HepG2 (cell line): ENCODE measurements around the gene PPIA. TPM values are rescaled to one million over a fixed set of nuclear protein-coding genes. Genes with fewer than 3 reads are reported as not detected.

Source experiments
- ATAC-seq: fragments of 200-7000 bp; cut with Tn5 transposase; 3 replicates; pipeline ENCODE4 v1.9.1; 2020; ENCODE audit warnings: mild to moderate bottlenecking, moderate library complexity
- BruUV-seq: library from RNA; stranded (reverse); fragments of 400-500 nt; replicated peaks from 2 replicates; lab custom pipeline; 2021; lab: Mats Ljungman, UMichigan
- CTCF ChIA-PET: fragments of 300-600 bp; formaldehyde crosslinking; extraction: SDS; loops from one replicate; lab custom pipeline; 2021; ENCODE audit warnings: low total read pairs, inconsistent platforms, low intra/inter-chr PET ratio; lab: Yijun Ruan, JAX
- POLR2A ChIA-PET: fragments of 350-600 bp; sonication (Branson Sonifier 250); formaldehyde crosslinking; loops from one replicate; lab custom pipeline; 2020; ENCODE audit warnings: antibody characterized with exemption, inconsistent platforms; lab: Yijun Ruan, JAX
- DNase-seq: peaks from one replicate; pipeline ENCODE4 v3.0.0-alpha.2; 2015; ENCODE audit warnings: low spot score
- FAIRE-seq: peaks from 3 replicates; lab custom pipeline; 2011; peaks lifted over from hg19 to GRCh38; lab: Jason Lieb, UNC
- H2AFZ ChIP-seq: one replicate; pipeline ENCODE4 v1.6.1; 2011; ENCODE audit warnings: low read length, inconsistent platforms
- H3K27ac ChIP-seq: fragments of 300-600 bp; 3 replicates; pipeline ENCODE4 v1.8.0; 2011; ENCODE audit warnings: mixed run types, mild to moderate bottlenecking, mixed read lengths, low read length, inconsistent platforms; ENCODE audit not compliant: insufficient read depth; ENCODE audit errors: extremely low read length
- H3K27me3 ChIP-seq, 2 experiments: fragments of 200-600 bp in 1 of 2; 2 replicates in 1 of 2; 3 replicates in 1 of 2; pipeline versions ENCODE4 v1.6.0 to v1.8.0; 2011; ENCODE audit warnings: low read length in 2 of 2, mild to moderate bottlenecking in 2 of 2, moderate library complexity in 2 of 2, inconsistent platforms in 1 of 2; ENCODE audit not compliant: insufficient read depth in 2 of 2, control insufficient read depth in 1 of 2
- H3K36me3 ChIP-seq, 2 experiments: fragments of 200-600 bp in 1 of 2; replicated peaks in 1 of 2; 2 replicates in 1 of 2; 3 replicates in 1 of 2; pipeline versions ENCODE4 v1.5.1 to v1.8.0; 2011; ENCODE audit warnings: low read length in 2 of 2, inconsistent platforms in 1 of 2; ENCODE audit not compliant: insufficient read depth in 2 of 2, control insufficient read depth in 1 of 2
- H3K4me1 ChIP-seq: 2 replicates; pipeline ENCODE4 v1.5.1; 2012; ENCODE audit warnings: low read length, inconsistent platforms; ENCODE audit not compliant: insufficient read depth
- H3K4me2 ChIP-seq: 2 replicates; pipeline ENCODE4 v1.6.0; 2011; ENCODE audit warnings: low read depth, low read length, inconsistent platforms
- H3K4me3 ChIP-seq, 3 experiments: fragments of 200-600 bp in 1 of 3; sonication (generic), shearing (Covaris generic) in 1 of 3; replicated peaks in 1 of 3; 2 replicates each; pipeline ENCODE4 v1.5.1; 2011 to 2016; ENCODE audit warnings: low read length in 3 of 3, inconsistent platforms in 2 of 3, low read depth in 2 of 3, mild to moderate bottlenecking in 2 of 3, control low read depth in 1 of 3, mixed read lengths in 1 of 3; ENCODE audit not compliant: insufficient read depth in 1 of 3
- H3K79me2 ChIP-seq: one replicate; pipeline ENCODE4 v1.6.1; 2011; ENCODE audit warnings: low read length, inconsistent platforms; ENCODE audit not compliant: insufficient read depth
- H3K9ac ChIP-seq: 2 replicates; pipeline ENCODE4 v1.6.0; 2011; ENCODE audit warnings: mild to moderate bottlenecking, low read depth, low read length, inconsistent platforms; ENCODE audit not compliant: insufficient read depth
- H3K9me3 ChIP-seq: 2 replicates; pipeline ENCODE4 v1.5.1; 2012; ENCODE audit warnings: mild to moderate bottlenecking, low read length
- H4K20me1 ChIP-seq: 2 replicates; pipeline ENCODE4 v1.6.0; 2011; ENCODE audit warnings: inconsistent platforms, mild to moderate bottlenecking, low read length, moderate library complexity; ENCODE audit not compliant: insufficient read depth
- GMEB2 ChIP-seq: IDR thresholded peaks from 2 replicates; pipeline ENCODE4 v1.6.1; 2016; ENCODE audit warnings: missing biosample characterization, missing genetic modification reagents, low read depth
- HHEX ChIP-seq: IDR thresholded peaks from 2 replicates; pipeline ENCODE4 v1.6.1; 2016; ENCODE audit warnings: control low read depth
- KLF16 ChIP-seq, 2 experiments: sonication (generic) in 1 of 2; formaldehyde crosslinking in 1 of 2; IDR thresholded peaks; 2 replicates each; pipeline versions ENCODE4 v1.6.1 to v1.8.0; 2016 to 2023; ENCODE audit warnings: missing genetic modification reagents in 2 of 2, missing compliant biosample characterization in 1 of 2
- NFYB ChIP-seq: sonication (generic); formaldehyde crosslinking; IDR thresholded peaks from 2 replicates; pipeline ENCODE4 v1.4.0; 2020; ENCODE audit warnings: missing genetic modification reagents
- PRDM15 ChIP-seq: sonication (generic); formaldehyde crosslinking; IDR thresholded peaks from 2 replicates; pipeline ENCODE4 v1.4.0; 2020; ENCODE audit warnings: missing genetic modification reagents
- RERE ChIP-seq: IDR thresholded peaks from 2 replicates; pipeline ENCODE4 v1.6.1; 2016; ENCODE audit warnings: low read depth, missing genetic modification reagents, missing compliant biosample characterization
- SIX1 ChIP-seq: sonication (generic); formaldehyde crosslinking; IDR thresholded peaks from 2 replicates; pipeline ENCODE4 v1.4.0; 2020; ENCODE audit warnings: missing genetic modification reagents, borderline replicate concordance
- WGBS: methylation state at CpG from one replicate; pipeline ENCODE4 v1.1.6; 2017; ENCODE audit warnings: low lambda C conversion rate; 5-methylcytosine and 5-hydroxymethylcytosine counted together
- in situ Hi-C: cut with HindIII; loops from 2 replicates; pipeline ENCODE4 v1.10.0; 2017; ENCODE audit warnings: low pct_unique_long_range_greater_than_20kb; ENCODE audit not compliant: extremely low pct_ligation_motif_present
- intact Hi-C: fragments of 100-400 bp; cut with micrococcal nuclease; formaldehyde crosslinking; loops from one replicate; pipeline ENCODE4 v1.10.0; 2022; ENCODE audit not compliant: unreplicated experiment
- polyA plus RNA-seq, 8 experiments: library from polyadenylated mRNA; depleted of rRNA in 3 of 8; stranded (reverse) in 7 of 8; unstranded in 1 of 8; fragments of >200 nt; fragmentation: Illumina TruSeq in 4 of 8; extraction: Trizol in 4 of 8; gene quantifications; 2 replicates each; pipeline versions ENCODE4 v1.2.1 to v1.2.3, GENCODE V29; 2011 to 2016; ENCODE audit warnings: low read depth in 4 of 8, missing spikeins in 1 of 8, mixed read lengths in 1 of 8; ENCODE audit not compliant: insufficient read depth in 1 of 8
- total RNA-seq, 5 experiments: library from RNA; depleted of rRNA; stranded (reverse); fragments of >200 nt; fragmentation: Illumina TruSeq; extraction: Trizol; gene quantifications; 2 replicates each; pipeline ENCODE4 v1.2.3, GENCODE V29; 2016; ENCODE audit warnings: low read depth in 1 of 5

PPIA gene
- total and polyA plus RNA-seq, 2 of the 13 experiments (the other 11 are each of a cell fraction or from before 2014, with no cell fraction given) = 2,268 to 3,010 TPM

GRCh38 chr7:44748045-44748947 is 48.2 kb upstream of the PPIA start, which contains the start of gene ZMIZ2:
TSS of gene ZMIZ2 (plus strand) at chr7:44748847. CDS start at chr7:44756250, 7,403 bp downstream.
- intact Hi-C loops = loop anchor here (1.0 kb wide), 1 partner anchor 142 kb away; the partner anchor contains the start of gene OGDH
- TF ChIP-seq GMEB2 (CRISPR knock-in tag) (no peak; the same call in 1 of the 2 replicates), KLF16 (CRISPR knock-in tag; IDR thresholded peaks at IDR 0.05) (0 out of 4 replicates have a peak, but pooled peaks of 1 of the 2 experiments have one; percentile 17), NFYB (CRISPR knock-in tag) (no peak), PRDM15 (CRISPR knock-in tag) (peak; percentile 30; the same call in 1 of the 2 replicates), HHEX (CRISPR knock-in tag) (no peak), SIX1 (CRISPR knock-in tag) (no peak), RERE (CRISPR knock-in tag) (no peak)

More at GRCh38 chr7:44748045-44748947, 48.2 kb upstream of the PPIA start, which contains the start of gene ZMIZ2:
- H3K27me3 ChIP-seq = no peaks in the 10 kb centered on the region; a peak in 1 of 5 replicates
- H3K36me3 ChIP-seq = no peaks in the 10 kb centered on the region
- no peaks in the 10 kb centered on the region for H3K9me3 ChIP-seq
- H3K4me3 ChIP-seq = peak within 1 kb of the TSS; percentile 82 to 94 (median 90)
- H3K79me2 ChIP-seq = peaks cover 20% of the 10 kb centered on the region
- WGBS = under 1% methylated on average over 30 of the region's 92 CpGs
- peaks cover 7% of the 10 kb centered on the region for H4K20me1 ChIP-seq
- peak within 1 kb of the TSS; percentile 80 for H3K9ac ChIP-seq
- no peak for FAIRE-seq
- H3K4me1 ChIP-seq = peaks cover 26% of the 10 kb centered on the region
- ChIA-PET CTCF (no interaction called here), POLR2A (interaction anchor here (1.1 to 1.3 kb wide), 2 partner anchors 109 to 142 kb away, joined by 4 to 5 read pairs; partner anchors contain the start of gene OGDH)
- ATAC-seq = peak; percentile 86
- peak within 1 kb of the TSS; percentile 76 for H2AFZ ChIP-seq
- peak within 1 kb of the TSS; percentile 86 for H3K27ac ChIP-seq
- peak; percentile 64 for DNase-seq
- H3K4me2 ChIP-seq = peak within 1 kb of the TSS; percentile 97
- in situ Hi-C loops = no loop called here
- BruUV-seq = no TSS peak
